Gastrocnemius medialis (tissue), 4 donors: ENCODE data around the gene SND1. TPM values are rescaled to one million over a fixed set of nuclear protein-coding genes. Genes with fewer than 3 reads are reported as not detected.

Source experiments
- ATAC-seq, 2 donors: fragments of 150-250 bp; one replicate each; pipeline ENCODE4 v1.9.1; 2016
- DNase-seq, 2 donors: peaks; one replicate each; pipeline ENCODE4 v3.0.0-alpha.2; 2019
- H3K27ac ChIP-seq, 4 donors: fragments of 200-600 bp; sonication (generic); 1 replicate in 1 of 4; 2 replicates in 3 of 4; pipeline ENCODE4 v1.5.1; 2016 to 2018; ENCODE audit warnings: mild to moderate bottlenecking in 2 of 4, moderate library complexity in 1 of 4
- H3K27me3 ChIP-seq, 3 donors: fragments of 200-600 bp; sonication (generic) in 2 of 3; 1 replicate in 1 of 3; 2 replicates in 2 of 3; pipeline versions ENCODE4 v1.5.1 to v1.6.0; 2016 to 2019; ENCODE audit warnings: mild to moderate bottlenecking in 1 of 3, moderate library complexity in 1 of 3
- H3K36me3 ChIP-seq, 2 donors: fragments of 200-600 bp; sonication (generic) in 1 of 2; one replicate each; pipeline ENCODE4 v1.5.1; 2017 to 2018
- H3K4me1 ChIP-seq, 2 donors: fragments of 200-600 bp; sonication (generic) in 1 of 2; one replicate each; pipeline ENCODE4 v1.5.1; 2016 to 2017; ENCODE audit warnings: mild to moderate bottlenecking in 2 of 2
- H3K4me3 ChIP-seq, 4 donors: fragments of 200-600 bp; sonication (generic) in 3 of 4; 1 replicate in 1 of 4; 2 replicates in 3 of 4; pipeline ENCODE4 v1.5.1; 2016 to 2019; ENCODE audit warnings: mild to moderate bottlenecking in 2 of 4
- H3K9me3 ChIP-seq, 3 donors: fragments of 200-600 bp; sonication (generic) in 2 of 3; 1 replicate in 1 of 3; 2 replicates in 2 of 3; pipeline ENCODE4 v1.5.1; 2016 to 2019
- CTCF ChIP-seq, 5 experiments: fragments of 450-650 bp in 3 of 5; fragments of 200-600 bp in 2 of 5; sonication (generic) in 2 of 5; IDR thresholded peaks in 4 of 5; conservative IDR thresholded peaks in 1 of 5; 1 replicate in 4 of 5; 2 replicates in 1 of 5; pipeline ENCODE4 v1.5.1; 2016 to 2019; ENCODE audit warnings: antibody characterized with exemption in 5 of 5, mild to moderate bottlenecking in 3 of 5, moderate library complexity in 3 of 5
- POLR2A ChIP-seq, 2 donors: fragments of 450-650 bp; IDR thresholded peaks; one replicate each; pipeline ENCODE4 v1.6.1; 2017; ENCODE audit warnings: antibody characterized with exemption in 2 of 2, mild to moderate bottlenecking in 2 of 2, moderate library complexity in 2 of 2
- in situ Hi-C, 4 donors: fragments of 200-750 bp; cut with MboI; loops; one replicate each; pipeline versions ENCODE4 v1.15.0 to v1.8.0; 2017; ENCODE audit warnings: low sequenced_read_pairs in 4 of 4
- intact Hi-C: fragments of 100-400 bp; cut with DNase I; formaldehyde crosslinking; loops from one replicate; pipeline ENCODE4 v1.15.1; 2023; ENCODE audit warnings: low total_unique reads
- total RNA-seq, 4 donors: library from RNA; depleted of rRNA; stranded (reverse); fragments of >200 nt; gene quantifications; one replicate each; pipeline versions ENCODE4 v1.1.0 to v1.2.3, GENCODE V29; 2016

The SND1 gene
- total RNA-seq, 4 donors from 2014 or later, result 30.4 to 73.0 (median 50.3) TPM

GRCh38 chr7:127769696-127770400 is 117.9 kb downstream of the SND1 start:
- in situ Hi-C loops, result no loop called here
- no peaks in the 10 kb centered on the region for H3K27me3 ChIP-seq
- intact Hi-C loops, result no loop called here
- H3K4me1 ChIP-seq, result peaks cover 0 to 3% of the 10 kb centered on the region in 2 donors
- TF ChIP-seq POLR2A (IDR thresholded peaks at IDR 0.05) (no peak), CTCF (IDR thresholded peaks at IDR 0.05 in 4 of 5, conservative IDR thresholded peaks at IDR 0.05 in 1 of 5) (no peak)
- DNase-seq (no peak), ATAC-seq (no peak)
- no peak overlapping the region for H3K4me3 ChIP-seq
- H3K9me3 ChIP-seq, result no peaks in the 10 kb centered on the region
- no peak overlapping the region for H3K27ac ChIP-seq
- no peaks in the 10 kb centered on the region for H3K36me3 ChIP-seq

GRCh38 chr7:127770885-127771284 is 118.9 kb downstream of the SND1 start:
- Histone ChIP-seq H3K27ac (no peak overlapping the region), H3K4me1 (peaks cover 0 to 3% of the 10 kb centered on the region in 2 donors), H3K9me3 (no peaks in the 10 kb centered on the region), H3K27me3 (no peaks in the 10 kb centered on the region), H3K36me3 (no peaks in the 10 kb centered on the region), H3K4me3 (no peak overlapping the region)
- intact Hi-C loops, result no loop called here
- DNase-seq (no peak), ATAC-seq (no peak)
- in situ Hi-C loops, result no loop called here
- no peak for TF ChIP-seq POLR2A (IDR thresholded peaks at IDR 0.05)
- TF ChIP-seq CTCF (IDR thresholded peaks at IDR 0.05 in 4 of 5, conservative IDR thresholded peaks at IDR 0.05 in 1 of 5), result no peak

GRCh38 chr7:127771707-127772106 is 119.7 kb downstream of the SND1 start:
- no peak for ATAC-seq
- DNase-seq, result no peak
- intact Hi-C loops, result no loop called here
- Histone ChIP-seq H3K4me3 (no peak overlapping the region), H3K4me1 (peaks cover 0 to 3% of the 10 kb centered on the region in 2 donors), H3K36me3 (no peaks in the 10 kb centered on the region), H3K27ac (no peak overlapping the region), H3K27me3 (no peaks in the 10 kb centered on the region), H3K9me3 (no peaks in the 10 kb centered on the region)
- in situ Hi-C loops, result no loop called here
- TF ChIP-seq POLR2A (IDR thresholded peaks at IDR 0.05) (no peak), CTCF (IDR thresholded peaks at IDR 0.05 in 4 of 5, conservative IDR thresholded peaks at IDR 0.05 in 1 of 5) (no peak)

DNA sequence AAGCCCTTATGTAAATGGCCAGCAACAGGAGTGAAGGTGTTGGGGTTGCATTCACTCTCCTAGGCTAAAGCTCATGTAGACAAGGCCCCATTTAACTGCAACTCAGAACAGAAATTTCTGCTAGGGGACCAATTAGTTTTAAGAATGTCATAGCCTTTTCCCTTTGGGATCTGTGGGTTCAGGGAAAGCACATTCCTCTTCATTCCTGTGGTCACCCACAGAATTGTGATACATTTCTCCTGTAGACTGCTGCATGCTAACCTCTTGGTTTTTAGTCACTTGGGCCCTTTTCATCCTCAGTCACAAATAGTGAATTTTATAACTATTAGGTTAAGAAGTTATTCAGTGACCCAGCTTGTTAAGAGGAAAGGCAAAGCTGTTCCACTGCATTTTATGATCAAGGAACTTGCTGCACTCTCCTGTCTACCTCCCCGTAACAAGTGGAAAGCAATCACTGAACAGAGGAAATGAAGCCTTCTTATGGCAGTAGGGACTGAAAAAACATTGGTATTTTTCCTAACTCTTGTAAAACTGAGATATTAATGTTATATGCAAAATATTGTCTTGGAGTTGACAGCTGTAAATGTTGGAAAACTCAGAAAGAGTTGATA is 124.9 kb downstream of the SND1 start:
- in situ Hi-C loops, result no loop called here
- TF ChIP-seq CTCF (IDR thresholded peaks at IDR 0.05 in 4 of 5, conservative IDR thresholded peaks at IDR 0.05 in 1 of 5) (no peak), POLR2A (IDR thresholded peaks at IDR 0.05) (no peak)
- ATAC-seq, result no peak
- intact Hi-C loops, result no loop called here
- H3K36me3 ChIP-seq, result no peaks in the 10 kb centered on the region
- H3K9me3 ChIP-seq, result no peaks in the 10 kb centered on the region
- H3K4me3 ChIP-seq, result no peak overlapping the region
- no peak overlapping the region for H3K27ac ChIP-seq
- DNase-seq, result no peak
- H3K27me3 ChIP-seq, result no peaks in the 10 kb centered on the region
- peaks cover 2 to 3% of the 10 kb centered on the region in 2 donors for H3K4me1 ChIP-seq
